ENCODE measurements around the gene KRTAP4-2. TPM values are rescaled to one million over a fixed set of nuclear protein-coding genes. Genes with fewer than 3 reads are reported as not detected.
"Not testable (repeated sequence)": the region's sequence is repeated elsewhere in the genome, so short reads cannot be mapped to it uniquely, and the experiment has no call there.

The KRTAP4-2 gene
- total RNA-seq, 1 experiment from 2014 or later = not detected

- not testable (repeated sequence) for H3K27me3 ChIP-seq (replicated peaks); H3K4me1 ChIP-seq (replicated peaks); DNase-seq (ENCODE audit: low read depth in 1 of 2, low spot score in 2 of 2)
These were observed 28.9 kb downstream of the KRTAP4-2 start for GRCh38 chr17:41148971-41149651.

DNA sequence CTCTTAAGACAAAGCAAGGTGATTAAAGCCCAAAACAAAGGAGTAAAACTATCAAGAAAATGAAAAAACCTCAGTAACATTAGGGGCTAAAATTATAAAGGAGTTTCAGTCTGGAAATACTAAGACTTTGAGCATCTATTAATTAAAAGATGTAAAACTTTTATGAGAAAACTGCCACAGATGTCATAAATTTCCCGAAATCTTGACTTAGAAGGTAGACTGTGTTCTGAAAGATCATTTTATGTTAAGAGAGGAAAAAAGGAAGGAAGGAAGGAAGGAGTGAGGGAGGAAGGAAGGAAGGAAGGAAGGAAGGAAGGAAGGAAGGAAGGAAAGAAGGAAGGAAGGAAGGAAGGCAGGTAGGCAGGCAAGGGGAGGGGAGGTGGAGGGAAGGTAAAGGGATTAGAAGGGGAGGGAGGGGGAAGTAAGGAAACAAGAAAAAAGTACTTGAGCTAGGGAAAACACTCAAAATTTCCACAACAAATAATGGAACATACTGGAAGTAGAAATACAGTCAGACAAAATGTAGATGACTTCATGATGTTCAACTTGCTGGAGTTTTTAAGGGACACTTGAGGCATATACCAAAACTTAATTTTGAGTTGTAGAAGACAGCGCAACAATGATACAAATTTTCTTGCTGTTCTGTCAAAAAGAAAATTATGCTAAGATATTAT, 30.4 kb downstream of the KRTAP4-2 start:
- Histone ChIP-seq H3K27me3 (replicated peaks) (no peaks in the 10 kb centered on the region; the same call in 1 of the 2 replicates), H3K4me3 (no peak overlapping the region), H3K9me3 (replicated peaks) (no peaks in the 10 kb centered on the region; the same call in 1 of the 2 replicates), H3K36me3 (no peaks in the 10 kb centered on the region), H3K27ac (no peak overlapping the region), H3K4me1 (replicated peaks) (no peaks in the 10 kb centered on the region)
- no peak for DNase-seq (ENCODE audit: low read depth in 1 of 2, low spot score in 2 of 2)

More at GRCh38 chr17:41148971-41149651, 28.9 kb downstream of the KRTAP4-2 start:
- not testable (repeated sequence) for H3K27ac ChIP-seq; H3K9me3 ChIP-seq (replicated peaks); H3K36me3 ChIP-seq; H3K4me3 ChIP-seq

- H3K27me3 ChIP-seq (replicated peaks) = no peaks in the 10 kb centered on the region
- peaks cover 14% of the 10 kb centered on the region for H3K4me1 ChIP-seq (replicated peaks)
- peaks cover 3% of the 10 kb centered on the region; the same call in 1 of the 2 replicates for H3K9me3 ChIP-seq (replicated peaks)
- no peak overlapping the region for H3K4me3 ChIP-seq
- DNase-seq (ENCODE audit: low read depth in 1 of 2, low spot score in 2 of 2) = no peak
- H3K36me3 ChIP-seq = no peaks in the 10 kb centered on the region
- no peak overlapping the region for H3K27ac ChIP-seq
These were observed 32.8 kb downstream of the KRTAP4-2 start for GRCh38 chr17:41145261-41145660.

- Histone ChIP-seq H3K9me3 (replicated peaks) (peaks cover 4% of the 10 kb centered on the region; the same call in 1 of the 2 replicates), H3K4me1 (replicated peaks) (peaks cover 16% of the 10 kb centered on the region), H3K27ac (no peak overlapping the region), H3K27me3 (replicated peaks) (no peaks in the 10 kb centered on the region), H3K36me3 (no peaks in the 10 kb centered on the region), H3K4me3 (no peak overlapping the region)
- DNase-seq (ENCODE audit: low read depth in 1 of 2, low spot score in 2 of 2) = no peak
These were observed 33.2 kb downstream of the KRTAP4-2 start for GRCh38 chr17:41144846-41145245.

- no peaks in the 10 kb centered on the region for H3K27me3 ChIP-seq (replicated peaks)
- peak overlapping the region; percentile 69 for H3K27ac ChIP-seq
- DNase-seq (ENCODE audit: low read depth in 1 of 2, low spot score in 2 of 2) = no peak
- H3K4me3 ChIP-seq = no peak overlapping the region
- no peaks in the 10 kb centered on the region for H3K36me3 ChIP-seq
- H3K4me1 ChIP-seq (replicated peaks) = peaks cover 16% of the 10 kb centered on the region
- H3K9me3 ChIP-seq (replicated peaks) = peaks cover 4% of the 10 kb centered on the region; the same call in 1 of the 2 replicates
These were observed 36.7 kb downstream of the KRTAP4-2 start for GRCh38 chr17:41141361-41141760.

DNA sequence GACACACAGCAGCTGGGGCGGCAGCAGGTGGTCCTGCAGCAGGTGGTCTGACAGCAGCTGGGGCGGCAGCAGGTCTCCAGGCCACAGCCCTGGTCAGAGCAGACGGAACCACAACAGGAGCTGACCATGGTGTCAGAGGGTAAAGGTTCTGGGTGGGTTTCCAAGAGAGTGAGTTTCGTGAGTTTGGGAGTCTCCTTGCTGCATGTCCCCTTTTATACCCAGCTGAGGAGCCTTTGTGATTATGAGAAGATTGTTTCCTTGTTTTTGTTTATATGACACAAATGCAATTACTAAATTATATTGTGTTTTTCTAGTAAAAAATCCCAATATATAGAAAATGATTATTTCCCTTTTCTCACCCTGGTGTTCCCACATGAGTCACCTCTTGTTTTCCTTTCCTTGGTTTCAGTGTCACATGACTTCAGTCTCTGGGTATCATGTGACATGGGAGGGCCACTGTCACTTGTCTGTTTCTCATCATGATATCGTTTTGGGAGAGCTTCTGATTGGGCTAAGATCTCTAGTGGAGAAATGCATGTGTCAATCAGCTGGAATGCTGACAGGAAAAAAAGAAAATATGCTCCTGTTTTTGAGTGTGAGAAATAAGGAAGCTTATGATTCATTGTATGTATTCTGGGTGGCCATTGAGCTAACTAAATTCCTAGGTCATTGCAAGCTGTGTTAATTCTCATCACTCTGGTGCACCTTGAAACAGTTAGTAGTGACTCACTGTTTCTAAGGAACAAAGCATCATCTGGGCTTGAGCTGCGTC, 37.5 kb downstream of the KRTAP4-2 start, which contains the start of gene KRTAP4-6:
TSS of gene KRTAP4-6 (minus strand) at position 185 of the 772 bp plus-strand sequence. CDS start at position 128, 57 bp downstream.
- peak; percentile 68 to 92 for DNase-seq (ENCODE audit: low read depth in 1 of 2, low spot score in 2 of 2)
- Histone ChIP-seq H3K4me3 (no peak within 1 kb of the TSS), H3K4me1 (replicated peaks) (peaks cover 16% of the 10 kb centered on the region), H3K27me3 (replicated peaks) (no peaks in the 10 kb centered on the region), H3K9me3 (replicated peaks) (peaks cover 4% of the 10 kb centered on the region; the same call in 1 of the 2 replicates), H3K36me3 (no peaks in the 10 kb centered on the region), H3K27ac (peak within 1 kb of the TSS; percentile 83)

DNA sequence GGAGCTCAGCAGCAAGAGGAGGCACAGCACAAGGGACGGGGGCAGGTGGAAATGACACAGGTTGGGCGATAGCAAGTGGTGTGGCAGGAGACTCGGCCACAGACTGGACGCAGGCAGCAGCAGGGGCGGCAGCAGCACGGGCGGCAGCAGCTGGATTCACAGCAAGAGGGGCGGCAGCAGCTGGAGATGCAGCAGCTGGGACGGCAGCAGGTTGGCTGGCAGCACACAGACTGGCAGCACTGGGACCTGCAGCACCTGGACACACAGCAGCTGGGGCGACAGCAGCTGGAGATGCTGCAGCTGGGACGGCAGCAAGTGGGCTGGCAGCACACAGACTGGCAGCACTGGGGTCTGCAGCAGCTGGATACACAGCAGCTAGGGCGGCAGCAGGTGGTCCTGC, 38.2 kb downstream of the KRTAP4-2 start:
- H3K9me3 ChIP-seq (replicated peaks) = not testable (repeated sequence)

GRCh38 chr17:41133880-41134735, 43.9 kb downstream of the KRTAP4-2 start:
- no peaks in the 10 kb centered on the region for H3K36me3 ChIP-seq
- peak in 1 of 2 experiments; percentile 13 for DNase-seq (ENCODE audit: low read depth in 1 of 2, low spot score in 2 of 2)
- no peak overlapping the region for H3K4me3 ChIP-seq
- H3K27me3 ChIP-seq (replicated peaks) = no peaks in the 10 kb centered on the region
- peak overlapping the region; percentile 44 for H3K27ac ChIP-seq
- H3K4me1 ChIP-seq (replicated peaks) = peaks cover 25% of the 10 kb centered on the region
- no peaks in the 10 kb centered on the region for H3K9me3 ChIP-seq (replicated peaks)

More for the DNA sequence above, 38.2 kb downstream of the KRTAP4-2 start:
- H3K36me3 ChIP-seq; H3K4me3 ChIP-seq; H3K27ac ChIP-seq; DNase-seq (ENCODE audit: low read depth in 1 of 2, low spot score in 2 of 2); H3K27me3 ChIP-seq (replicated peaks): not testable (repeated sequence)
- peaks cover 16% of the 10 kb centered on the region for H3K4me1 ChIP-seq (replicated peaks)

GRCh38 chr17:41131979-41132378, 46.0 kb downstream of the KRTAP4-2 start:
- no peaks in the 10 kb centered on the region for H3K9me3 ChIP-seq (replicated peaks)

More at GRCh38 chr17:41131979-41132378, 46.0 kb downstream of the KRTAP4-2 start:
- Histone ChIP-seq H3K4me1 (replicated peaks) (peaks cover 25% of the 10 kb centered on the region), H3K27me3 (replicated peaks) (no peaks in the 10 kb centered on the region), H3K4me3 (no peak overlapping the region), H3K27ac (no peak overlapping the region), H3K36me3 (no peaks in the 10 kb centered on the region)
- DNase-seq (ENCODE audit: low read depth in 1 of 2, low spot score in 2 of 2) = peak in 1 of 2 experiments; percentile 15

Other genes starting within 250 kb of the KRTAP4-2 start
- not detected in 2 replicates for gene KRT23, start 240.6 kb downstream of the KRTAP4-2 start, total RNA-seq (2014; rRNA removed; shearing (Covaris generic))
- not detected in 2 replicates for gene KRT39, start 211.3 kb downstream of the KRTAP4-2 start, total RNA-seq (2014; rRNA removed; shearing (Covaris generic))
- gene KRT40, start 193.9 kb downstream of the KRTAP4-2 start, total RNA-seq (2014; rRNA removed; shearing (Covaris generic)) = not detected in 2 replicates
- gene KRTAP3-3, start 184.1 kb downstream of the KRTAP4-2 start, total RNA-seq (2014; rRNA removed; shearing (Covaris generic)) = not detected in 2 replicates
- gene KRTAP3-2, start 178.3 kb downstream of the KRTAP4-2 start, total RNA-seq (2014; rRNA removed; shearing (Covaris generic)) = not detected in 2 replicates
- not detected in 2 replicates for gene KRTAP3-1, start 169.1 kb downstream of the KRTAP4-2 start, total RNA-seq (2014; rRNA removed; shearing (Covaris generic))
- 0.45 and 2.5 TPM in 2 replicates for gene KRTAP1-5, start 151.0 kb downstream of the KRTAP4-2 start, total RNA-seq (2014; rRNA removed; shearing (Covaris generic))
- not detected in 2 replicates for gene KRTAP1-4, start 148.0 kb downstream of the KRTAP4-2 start, total RNA-seq (2014; rRNA removed; shearing (Covaris generic))
- gene KRTAP1-3, start 143.3 kb downstream of the KRTAP4-2 start, total RNA-seq (2014; rRNA removed; shearing (Covaris generic)) = not detected in 2 replicates
- not detected in 2 replicates for gene KRTAP1-1, start 136.8 kb downstream of the KRTAP4-2 start, total RNA-seq (2014; rRNA removed; shearing (Covaris generic))
- not detected in 2 replicates for gene KRTAP2-1, start 130.9 kb downstream of the KRTAP4-2 start, total RNA-seq (2014; rRNA removed; shearing (Covaris generic))
- not detected in 2 replicates for gene KRTAP2-2, start 123.0 kb downstream of the KRTAP4-2 start, total RNA-seq (2014; rRNA removed; shearing (Covaris generic))
- gene KRTAP2-3, start 118.1 kb downstream of the KRTAP4-2 start, total RNA-seq (2014; rRNA removed; shearing (Covaris generic)) = not detected in 2 replicates
- not detected in 2 replicates for gene KRTAP2-4, start 112.3 kb downstream of the KRTAP4-2 start, total RNA-seq (2014; rRNA removed; shearing (Covaris generic))
- not detected in 2 replicates for gene KRTAP4-7, start 94.1 kb downstream of the KRTAP4-2 start, total RNA-seq (2014; rRNA removed; shearing (Covaris generic))
- not detected in 2 replicates for gene KRTAP4-8, start 80.1 kb downstream of the KRTAP4-2 start, total RNA-seq (2014; rRNA removed; shearing (Covaris generic))
- gene KRTAP4-16, start 76.0 kb downstream of the KRTAP4-2 start, total RNA-seq (2014; rRNA removed; shearing (Covaris generic)) = not detected in 2 replicates
- gene KRTAP4-9, start 72.8 kb downstream of the KRTAP4-2 start, total RNA-seq (2014; rRNA removed; shearing (Covaris generic)) = not detected in 2 replicates
- gene KRTAP4-11, start 59.8 kb downstream of the KRTAP4-2 start, total RNA-seq (2014; rRNA removed; shearing (Covaris generic)) = not detected in 2 replicates
- not detected in 2 replicates for gene KRTAP4-12, start 54.0 kb downstream of the KRTAP4-2 start, total RNA-seq (2014; rRNA removed; shearing (Covaris generic))
- not detected in 2 replicates for gene KRTAP4-6, start 37.7 kb downstream of the KRTAP4-2 start, total RNA-seq (2014; rRNA removed; shearing (Covaris generic))
- gene KRTAP4-5, start 28.4 kb downstream of the KRTAP4-2 start, total RNA-seq (2014; rRNA removed; shearing (Covaris generic)) = not detected in 2 replicates
- gene KRTAP4-4, start 17.5 kb downstream of the KRTAP4-2 start, total RNA-seq (2014; rRNA removed; shearing (Covaris generic)) = not detected in 2 replicates
- not detected in 2 replicates for gene KRTAP4-3, start 10.0 kb downstream of the KRTAP4-2 start, total RNA-seq (2014; rRNA removed; shearing (Covaris generic))
- not detected in 2 replicates for gene KRTAP4-1, start 6.7 kb upstream of the KRTAP4-2 start, total RNA-seq (2014; rRNA removed; shearing (Covaris generic))
- gene KRTAP9-1, start 11.7 kb upstream of the KRTAP4-2 start, total RNA-seq (2014; rRNA removed; shearing (Covaris generic)) = not detected in 2 replicates
- not detected in 2 replicates for gene KRTAP9-2, start 48.4 kb upstream of the KRTAP4-2 start, total RNA-seq (2014; rRNA removed; shearing (Covaris generic))
- not detected in 2 replicates for gene KRTAP9-3, start 54.2 kb upstream of the KRTAP4-2 start, total RNA-seq (2014; rRNA removed; shearing (Covaris generic))
- not detected in 2 replicates for gene KRTAP9-8, start 59.8 kb upstream of the KRTAP4-2 start, total RNA-seq (2014; rRNA removed; shearing (Covaris generic))
- not detected in 2 replicates for gene KRTAP9-4, start 71.5 kb upstream of the KRTAP4-2 start, total RNA-seq (2014; rRNA removed; shearing (Covaris generic))
- not detected in 2 replicates for gene KRTAP9-9, start 77.2 kb upstream of the KRTAP4-2 start, total RNA-seq (2014; rRNA removed; shearing (Covaris generic))
- not detected in 2 replicates for gene KRTAP9-6, start 87.2 kb upstream of the KRTAP4-2 start, total RNA-seq (2014; rRNA removed; shearing (Covaris generic))
- gene KRTAP9-7, start 97.5 kb upstream of the KRTAP4-2 start, total RNA-seq (2014; rRNA removed; shearing (Covaris generic)) = not detected in 2 replicates
- gene KRTAP29-1, start 124.6 kb upstream of the KRTAP4-2 start, total RNA-seq (2014; rRNA removed; shearing (Covaris generic)) = not detected in 2 replicates
- gene KRTAP16-1, start 131.1 kb upstream of the KRTAP4-2 start, total RNA-seq (2014; rRNA removed; shearing (Covaris generic)) = not detected in 2 replicates
- gene KRTAP17-1, start 137.5 kb upstream of the KRTAP4-2 start, total RNA-seq (2014; rRNA removed; shearing (Covaris generic)) = not detected in 2 replicates
- gene KRT33A, start 172.6 kb upstream of the KRTAP4-2 start, total RNA-seq (2014; rRNA removed; shearing (Covaris generic)) = not detected in 2 replicates
- gene KRT33B, start 191.6 kb upstream of the KRTAP4-2 start, total RNA-seq (2014; rRNA removed; shearing (Covaris generic)) = 0.21 and 0.72 TPM in 2 replicates
- gene KRT34, start 204.1 kb upstream of the KRTAP4-2 start, total RNA-seq (2014; rRNA removed; shearing (Covaris generic)) = 0.84 and 1.6 TPM in 2 replicates
- not detected in 2 replicates for gene KRT31, start 219.4 kb upstream of the KRTAP4-2 start, total RNA-seq (2014; rRNA removed; shearing (Covaris generic))
- not detected in 2 replicates for gene KRT37, start 246.4 kb upstream of the KRTAP4-2 start, total RNA-seq (2014; rRNA removed; shearing (Covaris generic))

All from SJSA1 (cell line).